CD14-positive monocyte (primary cell): ENCODE measurements around the gene GALNTL6. TPM values are rescaled to one million over a fixed set of nuclear protein-coding genes. Genes with fewer than 3 reads are reported as not detected.

Experiments
- DNase-seq, 3 donors: peaks; one replicate each; pipeline ENCODE4 v3.0.0-alpha.2; 2011 to 2022
- H2AFZ ChIP-seq: 2 replicates; pipeline ENCODE4 v1.6.0; 2012; ENCODE audit warnings: mild to moderate bottlenecking, low read depth, low read length, inconsistent platforms; ENCODE audit not compliant: insufficient read depth, poor library complexity, severe bottlenecking
- H3K27ac ChIP-seq, 2 donors: 1 replicate in 1 of 2; 2 replicates in 1 of 2; pipeline ENCODE4 v1.5.1; 2012 to 2013; ENCODE audit warnings: low read length in 2 of 2, control low read depth in 1 of 2, inconsistent platforms in 1 of 2, low read depth in 1 of 2, mild to moderate bottlenecking in 1 of 2
- H3K27me3 ChIP-seq, 2 donors: one replicate each; pipeline versions ENCODE4 v1.6.0 to v1.6.1; 2011 to 2013; ENCODE audit warnings: low read length in 2 of 2; ENCODE audit not compliant: control insufficient read depth in 2 of 2, insufficient read depth in 2 of 2
- H3K36me3 ChIP-seq, 2 donors: replicated peaks in 1 of 2; 1 replicate in 1 of 2; 2 replicates in 1 of 2; pipeline versions ENCODE4 v1.5.1 to v1.6.1; 2012 to 2013; ENCODE audit warnings: low read length in 2 of 2, control low read depth in 1 of 2, inconsistent platforms in 1 of 2, mild to moderate bottlenecking in 1 of 2; ENCODE audit not compliant: insufficient read depth in 2 of 2, control insufficient read depth in 1 of 2
- H3K4me1 ChIP-seq, 2 donors: 1 replicate in 1 of 2; 2 replicates in 1 of 2; pipeline versions ENCODE4 v1.5.1 to v1.6.1; 2012 to 2013; ENCODE audit warnings: low read length in 2 of 2, control low read depth in 1 of 2, inconsistent platforms in 1 of 2, mild to moderate bottlenecking in 1 of 2, moderate library complexity in 1 of 2; ENCODE audit not compliant: insufficient read depth in 2 of 2, control insufficient read depth in 1 of 2
- H3K4me2 ChIP-seq: replicated peaks from 2 replicates; pipeline ENCODE3; 2012; ENCODE audit warnings: low read length, moderate library complexity, mild to moderate bottlenecking; ENCODE audit not compliant: poor library complexity, severe bottlenecking; ENCODE audit errors: extremely low read depth
- H3K4me3 ChIP-seq, 3 experiments: fragments of 200-600 bp in 1 of 3; sonication (generic) in 1 of 3; replicated peaks in 1 of 3; 1 replicate in 2 of 3; 2 replicates in 1 of 3; pipeline ENCODE4 v1.5.1; 2011 to 2013; ENCODE audit warnings: low read length in 3 of 3, mild to moderate bottlenecking in 3 of 3, control low read depth in 2 of 3, low read depth in 2 of 3, inconsistent platforms in 1 of 3, moderate library complexity in 1 of 3
- H3K79me2 ChIP-seq: 2 replicates; pipeline ENCODE4 v1.6.0; 2012; ENCODE audit warnings: mild to moderate bottlenecking, control low read depth, inconsistent platforms, low read length, moderate library complexity; ENCODE audit not compliant: insufficient read depth
- H3K9ac ChIP-seq: 2 replicates; pipeline ENCODE4 v1.6.0; 2017; ENCODE audit warnings: low read length, mild to moderate bottlenecking; ENCODE audit not compliant: insufficient read depth, poor library complexity, severe bottlenecking
- H3K9me3 ChIP-seq, 2 donors: replicated peaks in 1 of 2; 1 replicate in 1 of 2; 2 replicates in 1 of 2; pipeline versions ENCODE4 v1.5.1 to v1.6.1; 2012 to 2013; ENCODE audit warnings: low read length in 2 of 2, control low read depth in 1 of 2; ENCODE audit not compliant: control insufficient read depth in 1 of 2, insufficient read depth in 1 of 2
- H4K20me1 ChIP-seq: 2 replicates; pipeline ENCODE4 v1.6.0; 2012; ENCODE audit warnings: mild to moderate bottlenecking, low read length, control low read depth, moderate library complexity; ENCODE audit not compliant: insufficient read depth
- H3K27ac Mint-ChIP-seq, 7 donors: one replicate each; pipeline ENCODE4 v1.8.0; 2020; ENCODE audit warnings: mild to moderate bottlenecking in 7 of 7, mixed read lengths in 7 of 7, moderate library complexity in 6 of 7, inconsistent platforms in 2 of 7
- H3K27me3 Mint-ChIP-seq, 3 donors: one replicate each; pipeline ENCODE4 v1.8.0; 2021 to 2022; ENCODE audit warnings: low read depth in 3 of 3, mild to moderate bottlenecking in 3 of 3, mixed read lengths in 3 of 3, moderate library complexity in 3 of 3, inconsistent platforms in 1 of 3
- H3K36me3 Mint-ChIP-seq, 2 donors: one replicate each; pipeline ENCODE4 v1.8.0; 2020; ENCODE audit warnings: mixed read lengths in 2 of 2, inconsistent platforms in 1 of 2, mild to moderate bottlenecking in 1 of 2
- H3K4me1 Mint-ChIP-seq: one replicate; pipeline ENCODE4 v1.8.0; 2020; ENCODE audit warnings: mild to moderate bottlenecking, mixed read lengths
- H3K4me3 Mint-ChIP-seq, 2 donors: one replicate each; pipeline ENCODE4 v1.8.0; 2020; ENCODE audit warnings: mild to moderate bottlenecking in 2 of 2, mixed read lengths in 2 of 2, moderate library complexity in 1 of 2
- H3K9me3 Mint-ChIP-seq, 7 donors: one replicate each; pipeline ENCODE4 v1.8.0; 2020 to 2022; ENCODE audit warnings: mixed read lengths in 7 of 7, mild to moderate bottlenecking in 6 of 7, moderate library complexity in 6 of 7, inconsistent platforms in 2 of 7
- CTCF ChIP-seq: fragments of 200-600 bp; IDR thresholded peaks from one replicate; pipeline ENCODE4 v1.8.0; 2022; ENCODE audit warnings: antibody characterized with exemption, mild to moderate bottlenecking
- WGBS: methylation state at CpG from one replicate; pipeline ENCODE4 v1.1.5; 2013; ENCODE audit warnings: missing lambda C conversion rate; ENCODE audit not compliant: insufficient coverage; 5-methylcytosine and 5-hydroxymethylcytosine counted together
- intact Hi-C, 2 donors: fragments of 100-400 bp; cut with micrococcal nuclease; formaldehyde crosslinking; loops; one replicate each; pipeline versions ENCODE4 v1.15.0 to v1.15.1; 2023
- polyA plus RNA-seq, 3 donors: library from polyadenylated mRNA; depleted of rRNA in 1 of 3; unstranded in 2 of 3; stranded (reverse) in 1 of 3; fragments of 300-500 nt in 2 of 3; fragments of >200 nt in 1 of 3; fragmentation: Illumina TruSeq in 2 of 3; gene quantifications; 1 replicate in 2 of 3; 2 replicates in 1 of 3; pipeline ENCODE4 v1.2.3, GENCODE V29; 2012 to 2021

Gene GALNTL6
- polyA plus RNA-seq, 3 donors = 0.05 TPM; not detected in 2

DNA sequence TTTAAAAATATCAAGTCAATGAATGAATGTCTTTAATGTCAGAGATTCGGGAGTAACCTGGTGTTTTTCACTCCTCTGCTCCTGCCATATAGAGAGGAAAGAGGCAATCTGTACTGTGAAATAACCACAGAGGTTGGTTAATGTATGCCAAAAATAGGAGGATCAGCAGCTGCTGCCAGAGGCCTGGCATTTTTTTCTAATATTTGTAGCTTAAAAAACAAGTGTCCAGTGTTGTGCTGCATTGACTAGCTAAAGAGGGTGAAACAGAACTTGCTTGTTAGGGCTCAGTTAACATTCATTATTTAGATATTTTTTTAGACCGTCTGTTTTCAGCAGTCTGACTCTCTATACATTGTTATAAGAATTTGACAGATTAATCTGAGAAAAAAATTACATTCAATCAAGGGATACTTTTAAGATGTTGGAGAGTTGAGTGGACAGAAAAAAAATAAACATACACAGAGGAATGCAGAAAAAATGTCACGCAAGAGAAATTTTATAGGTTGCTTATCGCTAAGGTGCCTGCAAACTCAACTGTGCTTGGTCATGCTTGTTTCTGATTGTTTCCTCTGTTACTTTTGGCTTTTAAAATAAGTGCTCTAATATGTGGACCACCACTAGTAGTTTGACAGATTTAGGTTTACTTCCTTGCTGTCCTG is 963.1 kb downstream of the GALNTL6 start:
- peaks cover 0 to 6% (median 3%) of the 10 kb centered on the region in 7 donors for H3K9me3 Mint-ChIP-seq
- no CpG with 5 or more reads among the region's 4 CpGs for WGBS
- H3K27me3 Mint-ChIP-seq = no peaks in the 10 kb centered on the region
- intact Hi-C loops = no loop called here
- Histone ChIP-seq H3K4me3 (no peak overlapping the region), H3K27me3 (no peaks in the 10 kb centered on the region), H3K4me2 (no peak overlapping the region), H3K79me2 (no peaks in the 10 kb centered on the region), H3K4me1 (peaks cover 29 to 37% of the 10 kb centered on the region in 2 donors), H2AFZ (peak overlapping the region; percentile 22), H3K9me3 (peaks cover 0 to 3% of the 10 kb centered on the region in 2 donors), H3K27ac (no peak overlapping the region), H4K20me1 (no peaks in the 10 kb centered on the region), H3K36me3 (no peaks in the 10 kb centered on the region), H3K9ac (no peak overlapping the region)
- H3K27ac Mint-ChIP-seq = no peak overlapping the region
- H3K36me3 Mint-ChIP-seq = no peaks in the 10 kb centered on the region
- no peak for TF ChIP-seq CTCF
- no peak for DNase-seq
- no peak overlapping the region for H3K4me3 Mint-ChIP-seq
- peaks cover 32% of the 10 kb centered on the region for H3K4me1 Mint-ChIP-seq

- Histone ChIP-seq H3K79me2 (no peaks in the 10 kb centered on the region), H3K27me3 (no peaks in the 10 kb centered on the region), H3K27ac (peak overlapping the region in 1 of 2 donors; percentile 65), H3K4me3 (no peak overlapping the region), H3K4me1 (peaks cover 29 to 39% of the 10 kb centered on the region in 2 donors), H3K36me3 (no peaks in the 10 kb centered on the region), H3K9me3 (no peaks in the 10 kb centered on the region), H3K4me2 (no peak overlapping the region), H4K20me1 (no peaks in the 10 kb centered on the region), H2AFZ (no peak overlapping the region), H3K9ac (no peak overlapping the region)
- Mint-ChIP-seq H3K9me3 (peaks cover 0 to 4% (median 0%) of the 10 kb centered on the region in 7 donors), H3K4me1 (peaks cover 32% of the 10 kb centered on the region), H3K27ac (no peak overlapping the region), H3K27me3 (no peaks in the 10 kb centered on the region), H3K4me3 (no peak overlapping the region), H3K36me3 (no peaks in the 10 kb centered on the region)
- no peak for TF ChIP-seq CTCF
- WGBS = 100% methylated on average over 1 of the region's 3 CpGs
- intact Hi-C loops = no loop called here
- no peak for DNase-seq
These were observed 964.7 kb downstream of the GALNTL6 start for GRCh38 chr4:172777729-172778431.
